ENCODE results near the gene AXIN1. TPM values are rescaled to one million over a fixed set of nuclear protein-coding genes. Genes with fewer than 3 reads are reported as not detected.

Gene AXIN1
- total and polyA plus RNA-seq, 9 of the 15 experiments (the other 6 are each of a cell fraction or from before 2014, with no cell fraction given), result 0.42 to 58.0 (median 25.9) TPM

DNA sequence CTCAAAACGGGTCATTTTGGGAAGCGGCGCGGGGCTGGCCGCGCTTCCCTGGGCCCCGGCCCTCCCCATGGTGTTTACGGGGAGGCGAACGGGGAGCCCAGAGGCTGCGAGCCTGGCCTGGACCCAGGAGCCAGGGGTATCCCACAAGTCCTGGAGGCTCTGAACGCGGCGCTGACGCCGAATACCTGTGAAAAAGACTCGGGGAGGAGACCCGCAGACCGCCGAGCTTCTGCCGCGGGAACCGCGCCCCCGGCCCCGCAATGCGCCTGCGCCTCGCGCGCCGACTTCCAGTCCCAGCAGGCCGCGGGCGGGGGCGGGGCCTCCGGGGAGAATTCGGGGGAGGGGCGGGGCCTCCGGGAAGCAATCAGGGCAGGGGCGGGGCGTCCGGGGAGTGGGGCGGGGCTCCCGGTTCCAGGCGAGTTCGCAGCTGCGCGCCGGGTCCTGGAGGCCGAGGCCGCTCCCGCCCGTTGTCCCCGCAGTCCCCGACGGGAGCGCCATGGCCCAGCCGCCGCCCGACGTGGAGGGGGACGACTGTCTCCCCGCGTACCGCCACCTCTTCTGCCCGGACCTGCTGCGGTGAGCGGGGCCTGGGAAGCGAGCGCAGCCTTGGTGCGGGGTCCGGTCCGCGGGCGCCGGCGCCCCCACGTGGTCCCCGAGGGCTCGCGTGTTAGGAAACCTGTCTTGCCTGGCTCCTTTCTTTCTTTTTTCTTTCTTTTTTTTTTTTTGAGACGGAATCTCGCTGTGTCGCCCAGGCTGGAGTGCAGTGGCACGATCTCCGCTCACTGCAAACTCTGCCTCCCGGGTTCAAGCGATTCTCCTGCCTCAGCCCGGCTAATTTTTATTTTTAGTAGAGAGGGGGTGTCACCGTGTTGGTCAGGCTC is 49.2 kb upstream of the AXIN1 start, which contains the start of gene DECR2 (continued):
- no peak for TF ChIP-seq ZNF134 (CRISPR knock-in tag; conservative IDR thresholded peaks at IDR 0.05)
- TF ChIP-seq, protein P1, sequence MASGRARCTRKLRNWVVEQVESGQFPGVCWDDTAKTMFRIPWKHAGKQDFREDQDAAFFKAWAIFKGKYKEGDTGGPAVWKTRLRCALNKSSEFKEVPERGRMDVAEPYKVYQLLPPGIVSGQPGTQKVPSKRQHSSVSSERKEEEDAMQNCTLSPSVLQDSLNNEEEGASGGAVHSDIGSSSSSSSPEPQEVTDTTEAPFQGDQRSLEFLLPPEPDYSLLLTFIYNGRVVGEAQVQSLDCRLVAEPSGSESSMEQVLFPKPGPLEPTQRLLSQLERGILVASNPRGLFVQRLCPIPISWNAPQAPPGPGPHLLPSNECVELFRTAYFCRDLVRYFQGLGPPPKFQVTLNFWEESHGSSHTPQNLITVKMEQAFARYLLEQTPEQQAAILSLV (tag; IDR thresholded peaks at IDR 0.05), result no peak
- 0 out of 2 replicates have a peak, but pooled peaks have one; percentile 28 for TF ChIP-seq SMC3 (conservative IDR thresholded peaks at IDR 0.05; ENCODE audit: insufficient read depth, low read depth, low read length)
- peak; percentile 28; the same call in 1 of the 2 replicates for TF ChIP-seq GTF2E2 (tag; IDR thresholded peaks at IDR 0.05)
- TF ChIP-seq MCM3 (IDR thresholded peaks at IDR 0.05), result no peak
- peak; percentile 65 for TF ChIP-seq KDM5B (IDR thresholded peaks at IDR 0.05; ENCODE audit: insufficient replicate concordance, low read depth, low read length)
- TF ChIP-seq, protein P2, sequence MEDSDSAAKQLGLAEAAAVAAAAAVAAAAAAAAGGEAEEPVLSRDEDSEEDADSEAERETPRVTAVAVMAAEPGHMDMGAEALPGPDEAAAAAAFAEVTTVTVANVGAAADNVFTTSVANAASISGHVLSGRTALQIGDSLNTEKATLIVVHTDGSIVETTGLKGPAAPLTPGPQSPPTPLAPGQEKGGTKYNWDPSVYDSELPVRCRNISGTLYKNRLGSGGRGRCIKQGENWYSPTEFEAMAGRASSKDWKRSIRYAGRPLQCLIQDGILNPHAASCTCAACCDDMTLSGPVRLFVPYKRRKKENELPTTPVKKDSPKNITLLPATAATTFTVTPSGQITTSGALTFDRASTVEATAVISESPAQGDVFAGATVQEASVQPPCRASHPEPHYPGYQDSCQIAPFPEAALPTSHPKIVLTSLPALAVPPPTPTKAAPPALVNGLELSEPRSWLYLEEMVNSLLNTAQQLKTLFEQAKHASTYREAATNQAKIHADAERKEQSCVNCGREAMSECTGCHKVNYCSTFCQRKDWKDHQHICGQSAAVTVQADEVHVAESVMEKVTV (CRISPR knock-in tag; IDR thresholded peaks at IDR 0.05), result peak; percentile 36; the same call in 1 of the 2 replicates
- TF ChIP-seq FOXK2 (conservative IDR thresholded peaks at IDR 0.05 in 1 of 2, IDR thresholded peaks at IDR 0.05 in 1 of 2; ENCODE audit: low read depth in 2 of 2), result no peak
- no peak for TF ChIP-seq MIER1 (IDR thresholded peaks at IDR 0.05; ENCODE audit: low read depth)
- no peak; the same call in 1 of the 2 replicates for TF ChIP-seq SNIP1 (IDR thresholded peaks at IDR 0.05; ENCODE audit: low read depth)
- TF ChIP-seq TAF15 (IDR thresholded peaks at IDR 0.05; ENCODE audit: low read depth, low read length), result no peak
- TF ChIP-seq TOE1 (IDR thresholded peaks at IDR 0.05; ENCODE audit: borderline replicate concordance), result peak; percentile 35; the same call in 1 of the 2 replicates
- no peak for TF ChIP-seq TOE1 (CRISPR knock-in tag; IDR thresholded peaks at IDR 0.05; ENCODE audit: borderline replicate concordance, low read depth)

Measured in K562 (cell line).